GM23338 (cell line): ENCODE results near the gene NADK2. TPM values are rescaled to one million over a fixed set of nuclear protein-coding genes. Genes with fewer than 3 reads are reported as not detected.

Experiments
- ATAC-seq: fragments of 200-7000 bp; cut with Tn5 transposase; 3 replicates; pipeline ENCODE4 v1.9.1; 2020
- DNase-seq: peaks from one replicate; pipeline ENCODE4 v3.0.0-alpha.2; 2015; ENCODE audit warnings: low spot score
- H2AFZ ChIP-seq: fragments of 200-600 bp; sonication (generic); 2 replicates; pipeline ENCODE4 v1.8.0; 2016; ENCODE audit warnings: antibody characterized with exemption, mild to moderate bottlenecking, moderate library complexity
- H3F3A ChIP-seq: fragments of 200-600 bp; sonication (generic); replicated peaks from 2 replicates; pipeline ENCODE4 v1.8.0; 2017; ENCODE audit warnings: antibody characterized with exemption, mixed run types, low read depth
- H3K27ac ChIP-seq: fragments of 200-600 bp; sonication (generic); 2 replicates; pipeline ENCODE4 v1.6.1; 2016; ENCODE audit warnings: low read depth
- H3K27me3 ChIP-seq: fragments of 200-600 bp; sonication (generic); 2 replicates; pipeline ENCODE4 v1.8.0; 2016; ENCODE audit warnings: mild to moderate bottlenecking, mixed run types, moderate library complexity; ENCODE audit not compliant: insufficient read depth
- H3K36me3 ChIP-seq: fragments of 200-600 bp; sonication (generic); 2 replicates; pipeline ENCODE4 v1.8.0; 2016; ENCODE audit warnings: mild to moderate bottlenecking; ENCODE audit not compliant: insufficient read depth
- H3K4me1 ChIP-seq: fragments of 200-600 bp; sonication (generic); 2 replicates; pipeline ENCODE4 v1.8.0; 2016; ENCODE audit warnings: mild to moderate bottlenecking, moderate library complexity; ENCODE audit not compliant: insufficient read depth
- H3K4me2 ChIP-seq: fragments of 200-600 bp; sonication (generic); 2 replicates; pipeline ENCODE4 v1.7.1; 2017; ENCODE audit warnings: mixed run types
- H3K4me3 ChIP-seq: fragments of 200-600 bp; sonication (generic); 2 replicates; pipeline ENCODE4 v1.6.1; 2016; ENCODE audit warnings: mixed run types
- H3K79me2 ChIP-seq: fragments of 200-600 bp; sonication (generic); replicated peaks from 2 replicates; pipeline ENCODE4 v1.8.0; 2017; ENCODE audit warnings: mild to moderate bottlenecking; ENCODE audit not compliant: insufficient read depth
- H3K9me2 ChIP-seq: fragments of 200-600 bp; sonication (generic); 2 replicates; pipeline ENCODE4 v1.8.0; 2017; ENCODE audit not compliant: insufficient read depth
- H4K20me1 ChIP-seq: fragments of 200-600 bp; sonication (generic); replicated peaks from 2 replicates; pipeline ENCODE4 v1.8.0; 2017; ENCODE audit warnings: mild to moderate bottlenecking; ENCODE audit not compliant: insufficient read depth
- H3K27ac Mint-ChIP-seq: 2 replicates; pipeline ENCODE4 v1.8.0; 2020; ENCODE audit warnings: inconsistent platforms, mild to moderate bottlenecking, moderate library complexity, mixed read lengths
- H3K27me3 Mint-ChIP-seq: 3 replicates; pipeline ENCODE4 v1.8.0; 2022; ENCODE audit warnings: low read depth, mild to moderate bottlenecking, moderate library complexity, mixed read lengths, inconsistent platforms; ENCODE audit not compliant: insufficient read depth, poor library complexity
- H3K36me3 Mint-ChIP-seq: 3 replicates; pipeline ENCODE4 v1.8.0; 2021; ENCODE audit warnings: low read depth, mild to moderate bottlenecking, inconsistent platforms, moderate library complexity, mixed read lengths
- H3K4me1 Mint-ChIP-seq: 3 replicates; pipeline ENCODE4 v1.8.0; 2020; ENCODE audit warnings: mild to moderate bottlenecking, inconsistent platforms, mixed read lengths
- H3K4me3 Mint-ChIP-seq: 3 replicates; pipeline ENCODE4 v1.8.0; 2021; ENCODE audit warnings: moderate library complexity, mild to moderate bottlenecking, inconsistent platforms, mixed read lengths
- H3K9me3 Mint-ChIP-seq: 3 replicates; pipeline ENCODE4 v1.8.0; 2020; ENCODE audit warnings: moderate library complexity, mild to moderate bottlenecking, inconsistent platforms, mixed read lengths
- CREB1 ChIP-seq: fragments of 250-450 bp; sonication (Bioruptor Pico); IDR thresholded peaks from 2 replicates; pipeline ENCODE4 v1.5.0; 2020; ENCODE audit warnings: low read depth, mild to moderate bottlenecking, moderate library complexity
- CTCF ChIP-seq, 2 experiments: fragments of 200-600 bp in 1 of 2; sonication (generic) in 1 of 2; conservative IDR thresholded peaks; 2 replicates each; pipeline versions ENCODE4 v1.5.1 to v1.6.1; 2016 to 2017; ENCODE audit warnings: antibody characterized with exemption in 2 of 2, low read depth in 2 of 2, mild to moderate bottlenecking in 2 of 2, moderate library complexity in 1 of 2
- ETS1 ChIP-seq: IDR thresholded peaks from 2 replicates; pipeline ENCODE4 v1.6.1; 2016; ENCODE audit warnings: antibody characterized with exemption
- EZH2 ChIP-seq: fragments of 200-600 bp; sonication (generic); IDR thresholded peaks from one replicate; pipeline ENCODE4 v1.8.0; 2017; ENCODE audit warnings: antibody characterized with exemption, mild to moderate bottlenecking, low read depth; ENCODE audit not compliant: unreplicated experiment
- EZH2phosphoT487 ChIP-seq: fragments of 200-600 bp; sonication (generic); IDR thresholded peaks from one replicate; pipeline ENCODE4 v1.8.1; 2018; ENCODE audit warnings: antibody characterized with exemption; ENCODE audit not compliant: unreplicated experiment
- JUNB ChIP-seq: IDR thresholded peaks from one replicate; pipeline ENCODE4 v1.6.1; 2016; ENCODE audit warnings: antibody characterized with exemption; ENCODE audit not compliant: unreplicated experiment
- NANOG ChIP-seq: IDR thresholded peaks from 2 replicates; pipeline ENCODE4 v1.6.1; 2016; ENCODE audit warnings: antibody characterized with exemption, borderline replicate concordance
- POLR2AphosphoS5 ChIP-seq: IDR thresholded peaks from 2 replicates; pipeline ENCODE4 v1.6.1; 2016; ENCODE audit warnings: antibody characterized with exemption, low read depth
- STAT1 ChIP-seq: IDR thresholded peaks from one replicate; pipeline ENCODE4 v1.6.1; 2016; ENCODE audit warnings: antibody characterized with exemption; ENCODE audit not compliant: unreplicated experiment
- ZNF114 ChIP-seq: fragments of 250-450 bp; sonication (Bioruptor Pico); IDR thresholded peaks from 2 replicates; pipeline ENCODE4 v1.5.0; 2020; ENCODE audit warnings: mild to moderate bottlenecking, moderate library complexity
- ZNF331 ChIP-seq: fragments of 250-450 bp; sonication (Bioruptor Pico); IDR thresholded peaks from 2 replicates; pipeline ENCODE4 v1.5.0; 2020; ENCODE audit warnings: low read depth, mild to moderate bottlenecking, moderate library complexity
- ZNF462 ChIP-seq: fragments of 250-450 bp; sonication (Bioruptor Pico); IDR thresholded peaks from 2 replicates; pipeline ENCODE4 v1.5.0; 2020; ENCODE audit warnings: mild to moderate bottlenecking, moderate library complexity
- polyA plus RNA-seq: library from polyadenylated mRNA; unstranded; fragments of >200 nt; fragmentation: Nextera tagmentation; extraction: Ambion mirVana; gene quantifications from 2 replicates; pipeline ENCODE4 v1.2.1, GENCODE V29; 2016
- total RNA-seq: library from RNA; depleted of rRNA; stranded (reverse); fragments of >200 nt; shearing (Covaris generic); gene quantifications from 2 replicates; pipeline ENCODE4 v1.2.3, GENCODE V29; 2014

Gene NADK2
- total and polyA plus RNA-seq, 2 experiments from 2014 or later, result 4.5 to 16.0 TPM

GRCh38 chr5:36147681-36148080 lies 94.0 kb downstream of the NADK2 start (continued):
- TF ChIP-seq CTCF (conservative IDR thresholded peaks at IDR 0.05; ENCODE audit: low read depth in 2 of 2), result no peak
- no peak for TF ChIP-seq JUNB
- no peak for TF ChIP-seq ETS1
- TF ChIP-seq CREB1 (CRISPR knock-in tag), result no peak
- TF ChIP-seq ZNF331 (CRISPR knock-in tag), result no peak
- no peak for TF ChIP-seq EZH2
- TF ChIP-seq STAT1, result no peak

- no peaks in the 10 kb centered on the region for H3K27me3 Mint-ChIP-seq
- Histone ChIP-seq H3K9me2 (no peaks in the 10 kb centered on the region), H3K79me2 (no peaks in the 10 kb centered on the region), H3K27me3 (no peaks in the 10 kb centered on the region), H3K36me3 (no peaks in the 10 kb centered on the region), H3K27ac (no peak overlapping the region), H3K4me3 (no peak overlapping the region), H3K4me1 (no peaks in the 10 kb centered on the region), H2AFZ (no peak overlapping the region), H3K4me2 (no peak overlapping the region), H4K20me1 (no peaks in the 10 kb centered on the region), H3F3A (no peaks in the 10 kb centered on the region)
- H3K4me3 Mint-ChIP-seq, result no peak overlapping the region
- no peak overlapping the region for H3K27ac Mint-ChIP-seq
- no peaks in the 10 kb centered on the region for H3K9me3 Mint-ChIP-seq
- peaks cover 5% of the 10 kb centered on the region; the same call in 2 of the 3 replicates for H3K4me1 Mint-ChIP-seq
- ATAC-seq (no peak), DNase-seq (no peak)
- TF ChIP-seq NANOG (no peak), CTCF (conservative IDR thresholded peaks at IDR 0.05; ENCODE audit: low read depth in 2 of 2) (no peak), EZH2 (no peak), ZNF114 (no peak), ZNF331 (CRISPR knock-in tag) (no peak), POLR2AphosphoS5 (no peak), ETS1 (no peak), ZNF462 (CRISPR knock-in tag) (no peak), CREB1 (CRISPR knock-in tag) (no peak), EZH2phosphoT487 (no peak)
- H3K36me3 Mint-ChIP-seq, result no peaks in the 10 kb centered on the region
These were observed 95.3 kb downstream of the NADK2 start for GRCh38 chr5:36146390-36146789.
